Measurements from ENCODE around the gene TBL3. TPM values are rescaled to one million over a fixed set of nuclear protein-coding genes. Genes with fewer than 3 reads are reported as not detected.

TBL3 gene
- total and polyA plus RNA-seq, 4 donors, result 12.9 to 39.0 (median 31.7) TPM

DNA sequence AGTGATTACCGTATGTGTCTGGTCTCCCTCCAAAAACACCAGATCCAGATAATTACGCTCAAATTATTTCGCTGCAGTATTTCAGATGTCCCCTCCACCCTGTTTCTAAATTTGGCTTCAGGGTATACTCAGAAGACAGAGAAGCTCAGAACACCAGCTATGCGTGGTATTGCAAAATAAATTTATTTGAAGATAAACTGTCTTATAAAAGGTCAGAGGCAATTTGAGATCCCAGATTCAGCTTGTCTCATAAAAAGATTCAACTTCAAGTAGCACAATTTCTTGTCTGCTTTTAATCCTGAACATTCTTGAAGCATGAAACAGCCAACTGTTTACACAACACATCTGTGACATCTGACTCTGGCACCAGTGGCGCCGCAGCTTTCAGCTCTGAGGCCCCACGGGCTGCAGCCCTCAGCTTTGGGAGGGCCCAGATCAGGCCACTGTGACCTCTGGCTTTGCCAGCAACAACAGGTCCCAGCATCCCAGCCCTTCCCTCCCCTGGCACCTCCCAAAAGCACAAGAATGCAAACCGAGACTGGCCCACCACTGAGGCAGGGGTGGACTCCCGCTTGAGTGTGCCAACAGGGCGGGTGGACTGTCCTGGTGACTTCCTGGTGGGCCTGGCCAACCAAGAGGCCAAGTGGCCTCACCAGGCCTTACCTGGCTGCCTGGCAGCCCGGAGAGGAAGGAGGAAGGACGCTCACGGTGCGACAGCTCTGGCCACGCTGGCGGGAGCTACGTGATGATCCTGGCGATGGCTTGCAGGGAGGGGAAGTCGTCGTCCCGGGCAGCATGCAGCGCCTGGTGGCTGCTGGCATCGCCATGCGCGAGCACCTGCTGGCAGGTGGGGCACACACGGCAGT, 25.9 kb downstream of the TBL3 start:
- H3K9me3 ChIP-seq (ENCODE audit: control insufficient read depth, insufficient read depth, low read length), result no peaks in the 10 kb centered on the region
- H3K4me3 ChIP-seq (ENCODE audit: low read depth, low read length), result no peak overlapping the region
- no peak overlapping the region for H3K27ac ChIP-seq (ENCODE audit: low read depth, low read length)
- peaks cover 85% of the 10 kb centered on the region for H3K36me3 ChIP-seq (ENCODE audit: control insufficient read depth, insufficient read depth, low read length)
- 96% methylated on average over 24 of the region's 26 CpGs for WGBS (ENCODE audit: insufficient coverage)
- no peak for DNase-seq (ENCODE audit: low read depth in 4 of 6, low spot score in 6 of 6)
- peaks cover 10% of the 10 kb centered on the region for H3K4me1 ChIP-seq (ENCODE audit: control insufficient read depth, insufficient read depth, low read length)
- H3K27me3 ChIP-seq (ENCODE audit: control insufficient read depth, insufficient read depth, low read length), result peaks cover 2% of the 10 kb centered on the region

- Histone ChIP-seq H3K9me3 (ENCODE audit: control insufficient read depth, insufficient read depth, low read length) (no peaks in the 10 kb centered on the region), H3K27me3 (ENCODE audit: control insufficient read depth, insufficient read depth, low read length) (no peaks in the 10 kb centered on the region), H3K36me3 (ENCODE audit: control insufficient read depth, insufficient read depth, low read length) (peaks cover 85% of the 10 kb centered on the region), H3K27ac (ENCODE audit: low read depth, low read length) (no peak overlapping the region), H3K4me3 (ENCODE audit: low read depth, low read length) (no peak overlapping the region), H3K4me1 (ENCODE audit: control insufficient read depth, insufficient read depth, low read length) (peaks cover 6% of the 10 kb centered on the region)
- DNase-seq (ENCODE audit: low read depth in 4 of 6, low spot score in 6 of 6), result no peak
- 93% methylated on average over 26 of the region's 27 CpGs for WGBS (ENCODE audit: insufficient coverage)
Measured at GRCh38 chr16:1998360-1998835, 26.5 kb downstream of the TBL3 start.

GRCh38 chr16:1998852-1999801, 27.3 kb downstream of the TBL3 start:
- Histone ChIP-seq H3K9me3 (ENCODE audit: control insufficient read depth, insufficient read depth, low read length) (no peaks in the 10 kb centered on the region), H3K4me3 (ENCODE audit: low read depth, low read length) (no peak overlapping the region), H3K36me3 (ENCODE audit: control insufficient read depth, insufficient read depth, low read length) (peaks cover 87% of the 10 kb centered on the region), H3K27ac (ENCODE audit: low read depth, low read length) (no peak overlapping the region), H3K27me3 (ENCODE audit: control insufficient read depth, insufficient read depth, low read length) (no peaks in the 10 kb centered on the region), H3K4me1 (ENCODE audit: control insufficient read depth, insufficient read depth, low read length) (peaks cover 13% of the 10 kb centered on the region)
- 93% methylated on average over 34 of the region's 39 CpGs for WGBS (ENCODE audit: insufficient coverage)
- no peak for DNase-seq (ENCODE audit: low read depth in 4 of 6, low spot score in 6 of 6)

GRCh38 chr16:1999866-2000514, 28.1 kb downstream of the TBL3 start:
- peaks cover 21% of the 10 kb centered on the region for H3K4me1 ChIP-seq (ENCODE audit: control insufficient read depth, insufficient read depth, low read length)
- no peak overlapping the region for H3K4me3 ChIP-seq (ENCODE audit: low read depth, low read length)
- no peaks in the 10 kb centered on the region for H3K9me3 ChIP-seq (ENCODE audit: control insufficient read depth, insufficient read depth, low read length)
- peaks cover 94% of the 10 kb centered on the region for H3K36me3 ChIP-seq (ENCODE audit: control insufficient read depth, insufficient read depth, low read length)
- DNase-seq (ENCODE audit: low read depth in 4 of 6, low spot score in 6 of 6), result no peak
- no peak overlapping the region for H3K27ac ChIP-seq (ENCODE audit: low read depth, low read length)
- no peaks in the 10 kb centered on the region for H3K27me3 ChIP-seq (ENCODE audit: control insufficient read depth, insufficient read depth, low read length)
- WGBS (ENCODE audit: insufficient coverage), result 92% methylated on average over 24 of the region's 28 CpGs

DNA sequence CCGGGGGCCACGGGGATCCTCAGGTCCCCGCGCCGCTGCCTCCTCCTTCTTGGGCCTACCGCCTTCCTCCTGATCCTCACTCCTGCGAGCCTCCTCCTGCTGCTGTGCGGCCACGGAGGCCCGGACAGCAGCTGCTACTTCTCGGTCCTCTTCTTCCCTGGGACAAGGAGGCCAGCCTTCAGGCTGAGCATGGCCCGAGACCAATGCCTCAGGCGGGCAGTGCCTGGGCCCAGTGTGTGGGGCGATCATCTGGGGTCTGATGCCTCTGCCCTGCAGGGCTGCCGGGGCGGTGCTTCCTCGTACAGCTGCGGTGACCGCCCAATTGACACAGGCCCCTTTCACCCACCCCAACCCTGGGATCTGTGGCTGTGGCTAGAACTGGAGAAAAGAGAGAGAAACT, 29.2 kb downstream of the TBL3 start:
- Histone ChIP-seq H3K4me1 (ENCODE audit: control insufficient read depth, insufficient read depth, low read length) (peaks cover 32% of the 10 kb centered on the region), H3K27me3 (ENCODE audit: control insufficient read depth, insufficient read depth, low read length) (no peaks in the 10 kb centered on the region), H3K27ac (ENCODE audit: low read depth, low read length) (no peak overlapping the region), H3K36me3 (ENCODE audit: control insufficient read depth, insufficient read depth, low read length) (peaks cover 99% of the 10 kb centered on the region), H3K4me3 (ENCODE audit: low read depth, low read length) (no peak overlapping the region), H3K9me3 (ENCODE audit: control insufficient read depth, insufficient read depth, low read length) (no peaks in the 10 kb centered on the region)
- DNase-seq (ENCODE audit: low read depth in 4 of 6, low spot score in 6 of 6), result no peak
- 93% methylated on average over 11 of the region's 19 CpGs for WGBS (ENCODE audit: insufficient coverage)

DNA sequence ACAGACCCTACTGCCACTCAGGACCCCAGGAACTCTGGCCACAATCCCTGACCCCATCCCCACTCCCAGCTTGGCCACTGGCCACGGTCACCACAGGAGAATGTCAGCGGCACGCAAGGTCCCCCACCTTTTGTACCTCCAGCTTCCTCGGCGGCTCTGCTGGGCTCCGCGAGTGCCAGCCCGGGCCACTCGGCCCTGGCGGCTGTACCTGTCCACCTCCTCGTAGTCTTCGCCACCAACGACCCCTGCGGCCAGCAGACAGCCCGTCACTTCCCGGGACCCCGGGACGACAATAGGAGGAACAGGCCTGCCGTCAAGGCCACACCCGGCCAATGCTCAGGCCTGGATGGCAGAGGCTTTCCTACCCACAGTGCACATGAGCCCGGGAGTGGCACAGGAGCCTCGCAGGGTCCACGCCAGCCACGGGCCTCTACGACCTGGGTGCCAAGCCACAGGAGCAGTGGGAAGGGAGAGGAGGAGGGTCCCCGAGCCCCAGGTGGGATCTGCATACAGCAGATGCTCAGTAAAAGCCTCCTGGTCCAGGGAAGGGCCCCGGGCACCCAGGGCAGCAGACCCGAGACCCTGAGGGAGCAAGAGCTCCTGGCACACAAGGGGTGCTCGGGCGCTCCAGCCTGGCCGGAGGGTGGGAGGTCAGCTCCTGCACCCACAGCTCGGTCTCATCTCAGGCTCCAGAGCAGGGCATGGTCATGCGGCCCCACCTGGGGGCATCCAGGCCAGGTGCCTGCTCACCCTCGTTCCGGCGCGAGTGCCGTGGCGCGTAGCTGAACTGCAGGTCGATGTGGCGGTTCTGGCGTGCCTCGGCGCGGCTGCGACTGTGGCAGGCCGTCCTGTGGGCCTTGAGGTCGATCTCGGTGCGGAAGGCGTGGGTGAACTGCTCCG, 29.9 kb downstream of the TBL3 start:
- Histone ChIP-seq H3K27ac (ENCODE audit: low read depth, low read length) (no peak overlapping the region), H3K27me3 (ENCODE audit: control insufficient read depth, insufficient read depth, low read length) (no peaks in the 10 kb centered on the region), H3K36me3 (ENCODE audit: control insufficient read depth, insufficient read depth, low read length) (peaks cover 99% of the 10 kb centered on the region), H3K4me3 (ENCODE audit: low read depth, low read length) (no peak overlapping the region), H3K4me1 (ENCODE audit: control insufficient read depth, insufficient read depth, low read length) (peaks cover 37% of the 10 kb centered on the region), H3K9me3 (ENCODE audit: control insufficient read depth, insufficient read depth, low read length) (no peaks in the 10 kb centered on the region)
- DNase-seq (ENCODE audit: low read depth in 4 of 6, low spot score in 6 of 6), result no peak
- 95% methylated on average over 53 of the region's 53 CpGs for WGBS (ENCODE audit: insufficient coverage)

DNA sequence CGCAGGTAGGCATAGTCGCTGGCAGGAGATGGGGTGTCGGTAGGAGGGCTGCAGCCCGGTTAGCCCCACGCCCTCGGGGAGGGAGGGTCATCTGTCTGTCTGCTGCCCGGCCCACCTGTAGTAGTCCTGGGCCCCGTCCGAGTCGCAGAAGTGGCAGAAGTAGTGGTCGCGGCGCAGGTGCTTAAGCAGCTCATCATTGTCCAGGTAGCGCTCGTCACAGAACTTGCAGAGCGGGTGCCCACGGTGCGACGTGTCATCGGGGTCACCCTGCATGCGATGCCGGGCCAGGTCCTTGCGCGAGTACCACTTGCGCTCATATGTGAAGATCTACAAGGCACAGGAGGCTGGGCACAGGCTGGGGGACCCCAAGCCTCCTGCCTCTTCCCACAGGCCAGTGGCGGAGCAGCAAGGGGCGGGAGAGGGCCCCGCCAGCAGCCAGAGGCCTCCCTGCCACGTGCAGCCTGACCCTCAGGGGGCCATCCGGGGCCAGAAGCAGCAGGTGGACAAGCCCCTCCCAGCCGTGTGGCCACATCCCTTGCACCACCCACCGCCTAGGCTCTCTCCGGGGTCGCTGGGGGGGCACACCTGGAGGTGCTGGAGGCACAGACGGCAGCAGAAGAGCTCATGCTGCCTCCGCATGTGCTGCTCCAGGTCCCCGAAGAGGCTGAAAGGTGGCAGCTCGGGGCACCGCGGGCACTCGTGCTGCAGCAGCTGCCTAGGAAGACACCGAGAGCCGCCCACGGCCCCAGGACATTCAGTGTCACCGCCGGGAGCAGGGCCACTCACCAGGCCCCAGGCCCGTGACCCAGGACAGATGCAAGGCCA, 30.8 kb downstream of the TBL3 start:
- WGBS (ENCODE audit: insufficient coverage), result 90% methylated on average over 47 of the region's 47 CpGs
- Histone ChIP-seq H3K27me3 (ENCODE audit: control insufficient read depth, insufficient read depth, low read length) (no peaks in the 10 kb centered on the region), H3K27ac (ENCODE audit: low read depth, low read length) (no peak overlapping the region), H3K4me1 (ENCODE audit: control insufficient read depth, insufficient read depth, low read length) (peaks cover 46% of the 10 kb centered on the region), H3K36me3 (ENCODE audit: control insufficient read depth, insufficient read depth, low read length) (peaks cover 100% of the 10 kb centered on the region), H3K9me3 (ENCODE audit: control insufficient read depth, insufficient read depth, low read length) (no peaks in the 10 kb centered on the region), H3K4me3 (ENCODE audit: low read depth, low read length) (no peak overlapping the region)
- DNase-seq (ENCODE audit: low read depth in 4 of 6, low spot score in 6 of 6), result no peak

DNA sequence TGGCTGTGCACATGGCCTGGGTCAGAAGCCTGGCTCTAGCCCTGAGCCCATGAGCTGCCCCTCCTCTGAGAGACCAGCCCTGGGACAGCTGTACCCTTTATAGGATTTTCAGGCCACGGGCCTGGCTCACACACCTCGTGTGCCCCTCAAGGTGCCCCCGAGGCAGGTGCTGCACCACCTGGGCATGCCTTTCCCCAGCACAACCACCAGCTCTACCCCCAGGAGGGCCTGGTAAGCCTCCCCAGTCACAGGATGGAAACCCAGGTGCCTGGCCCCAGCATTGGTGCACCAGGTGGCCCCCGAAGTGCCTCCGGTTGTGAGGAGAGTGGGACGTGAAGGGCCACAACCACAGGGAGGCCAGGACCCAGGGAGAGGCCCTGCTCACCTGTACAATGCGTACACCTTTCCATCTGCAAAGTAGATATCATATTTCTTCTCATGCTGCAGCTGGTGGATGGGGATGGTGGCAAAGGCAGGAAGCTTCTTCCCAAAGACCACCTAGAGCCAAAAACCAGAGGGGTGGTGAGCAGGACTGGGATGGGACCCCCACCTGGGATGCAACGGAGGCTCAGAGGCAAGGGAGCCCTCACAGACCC, 31.5 kb downstream of the TBL3 start:
- no peak for DNase-seq (ENCODE audit: low read depth in 4 of 6, low spot score in 6 of 6)
- peaks cover 100% of the 10 kb centered on the region for H3K36me3 ChIP-seq (ENCODE audit: control insufficient read depth, insufficient read depth, low read length)
- peaks cover 50% of the 10 kb centered on the region for H3K4me1 ChIP-seq (ENCODE audit: control insufficient read depth, insufficient read depth, low read length)
- no peak overlapping the region for H3K27ac ChIP-seq (ENCODE audit: low read depth, low read length)
- H3K4me3 ChIP-seq (ENCODE audit: low read depth, low read length), result no peak overlapping the region
- no peaks in the 10 kb centered on the region for H3K9me3 ChIP-seq (ENCODE audit: control insufficient read depth, insufficient read depth, low read length)
- H3K27me3 ChIP-seq (ENCODE audit: control insufficient read depth, insufficient read depth, low read length), result no peaks in the 10 kb centered on the region
- 91% methylated on average over 6 of the region's 8 CpGs for WGBS (ENCODE audit: insufficient coverage)
